ENCODE results near the gene SORCS2.

DNA sequence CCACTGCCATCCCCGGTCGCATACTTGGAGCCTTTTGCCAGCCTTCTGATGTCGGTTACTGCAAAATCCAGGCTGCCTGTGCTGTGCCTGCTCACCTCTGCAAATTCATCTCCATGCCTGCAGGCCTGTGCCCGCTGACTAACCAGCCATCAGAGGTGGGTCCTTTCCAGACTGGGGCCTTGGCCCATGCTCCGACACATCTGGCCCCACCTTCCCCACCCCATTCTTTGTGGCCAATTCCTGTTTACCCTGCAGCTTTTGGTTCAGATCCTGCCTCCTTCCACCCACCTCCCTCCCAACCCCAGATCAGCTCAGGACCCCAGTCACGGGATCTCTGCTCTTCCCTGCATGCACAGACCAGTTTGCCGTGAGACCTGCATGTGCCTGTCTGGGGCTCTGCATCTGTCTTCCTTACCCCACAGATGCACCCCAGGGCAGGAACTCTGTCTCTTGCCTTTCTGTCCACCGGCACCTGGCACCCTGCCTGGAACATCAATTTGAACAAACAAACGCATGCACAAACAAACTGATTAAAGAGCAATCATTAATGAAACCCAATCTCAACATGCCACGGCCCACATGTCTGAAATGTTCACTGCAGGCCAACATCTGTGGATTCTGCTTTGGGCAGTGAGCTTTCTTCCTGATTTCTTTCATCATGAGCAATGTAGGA lies 355.2 kb downstream of the SORCS2 start:
- TF ChIP-seq, protein P1, sequence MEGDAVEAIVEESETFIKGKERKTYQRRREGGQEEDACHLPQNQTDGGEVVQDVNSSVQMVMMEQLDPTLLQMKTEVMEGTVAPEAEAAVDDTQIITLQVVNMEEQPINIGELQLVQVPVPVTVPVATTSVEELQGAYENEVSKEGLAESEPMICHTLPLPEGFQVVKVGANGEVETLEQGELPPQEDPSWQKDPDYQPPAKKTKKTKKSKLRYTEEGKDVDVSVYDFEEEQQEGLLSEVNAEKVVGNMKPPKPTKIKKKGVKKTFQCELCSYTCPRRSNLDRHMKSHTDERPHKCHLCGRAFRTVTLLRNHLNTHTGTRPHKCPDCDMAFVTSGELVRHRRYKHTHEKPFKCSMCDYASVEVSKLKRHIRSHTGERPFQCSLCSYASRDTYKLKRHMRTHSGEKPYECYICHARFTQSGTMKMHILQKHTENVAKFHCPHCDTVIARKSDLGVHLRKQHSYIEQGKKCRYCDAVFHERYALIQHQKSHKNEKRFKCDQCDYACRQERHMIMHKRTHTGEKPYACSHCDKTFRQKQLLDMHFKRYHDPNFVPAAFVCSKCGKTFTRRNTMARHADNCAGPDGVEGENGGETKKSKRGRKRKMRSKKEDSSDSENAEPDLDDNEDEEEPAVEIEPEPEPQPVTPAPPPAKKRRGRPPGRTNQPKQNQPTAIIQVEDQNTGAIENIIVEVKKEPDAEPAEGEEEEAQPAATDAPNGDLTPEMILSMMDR (IDR thresholded peaks at IDR 0.05): no peak
- no peak for TF ChIP-seq POLR2A (IDR thresholded peaks at IDR 0.05)

Measured in uterus (tissue), 2 donors.